ENCODE results near the gene GABRG3. TPM values are rescaled to one million over a fixed set of nuclear protein-coding genes. Genes with fewer than 3 reads are reported as not detected.

GABRG3 gene
- total RNA-seq, 4 donors from 2014 or later, result not detected

DNA sequence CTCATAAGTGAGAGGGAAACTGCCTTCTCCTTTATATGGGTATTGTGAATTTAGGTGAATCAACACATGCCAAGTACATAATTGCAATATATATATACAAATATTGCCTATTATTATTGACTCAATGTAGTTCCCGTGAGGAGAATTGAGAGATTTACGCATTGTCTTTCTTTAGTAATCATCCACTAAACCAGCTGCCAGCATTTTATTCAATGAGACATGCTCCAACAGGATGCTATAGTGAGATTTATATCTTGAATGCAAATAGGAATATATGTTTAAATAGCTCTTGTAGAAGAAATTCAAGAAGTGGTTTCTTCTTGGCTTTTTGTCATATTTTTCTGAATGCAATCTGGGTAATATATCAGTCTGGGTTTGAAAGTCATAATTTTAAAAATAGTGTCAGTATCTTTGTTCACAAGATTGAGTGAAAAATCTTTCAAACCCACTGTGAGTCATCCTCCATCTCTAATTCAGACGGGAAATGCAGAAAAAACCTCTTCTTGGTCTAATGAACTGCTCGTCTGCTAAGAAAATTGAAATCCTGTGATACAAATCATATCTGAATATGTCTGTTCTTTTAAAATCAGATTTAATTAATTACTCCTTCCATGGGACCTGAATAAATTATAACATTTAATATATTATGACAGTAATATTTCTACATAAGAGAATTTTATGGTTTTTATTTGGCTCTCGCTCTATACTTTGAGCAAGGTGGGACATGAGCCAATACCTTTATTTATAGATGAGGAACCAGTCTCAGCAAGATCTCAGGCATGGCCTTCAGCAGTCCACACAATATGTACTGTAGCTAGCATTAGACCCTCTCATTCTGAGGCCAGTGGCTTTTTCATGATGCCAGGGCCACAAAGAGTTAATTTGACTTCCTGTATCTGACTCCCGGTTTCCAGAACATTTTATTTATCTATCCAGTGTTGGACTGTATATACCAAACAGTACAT lies 516.0 kb downstream of the GABRG3 start:
- H3K27ac ChIP-seq (replicated peaks in 1 of 4), result no peak overlapping the region
- no peaks in the 10 kb centered on the region for H3K36me3 ChIP-seq
- TF ChIP-seq POLR2A (IDR thresholded peaks at IDR 0.05; ENCODE audit: low read depth) (no peak), POLR2AphosphoS5 (IDR thresholded peaks at IDR 0.05) (no peak), EP300 (IDR thresholded peaks at IDR 0.05) (no peak)
- TF ChIP-seq, protein P1, sequence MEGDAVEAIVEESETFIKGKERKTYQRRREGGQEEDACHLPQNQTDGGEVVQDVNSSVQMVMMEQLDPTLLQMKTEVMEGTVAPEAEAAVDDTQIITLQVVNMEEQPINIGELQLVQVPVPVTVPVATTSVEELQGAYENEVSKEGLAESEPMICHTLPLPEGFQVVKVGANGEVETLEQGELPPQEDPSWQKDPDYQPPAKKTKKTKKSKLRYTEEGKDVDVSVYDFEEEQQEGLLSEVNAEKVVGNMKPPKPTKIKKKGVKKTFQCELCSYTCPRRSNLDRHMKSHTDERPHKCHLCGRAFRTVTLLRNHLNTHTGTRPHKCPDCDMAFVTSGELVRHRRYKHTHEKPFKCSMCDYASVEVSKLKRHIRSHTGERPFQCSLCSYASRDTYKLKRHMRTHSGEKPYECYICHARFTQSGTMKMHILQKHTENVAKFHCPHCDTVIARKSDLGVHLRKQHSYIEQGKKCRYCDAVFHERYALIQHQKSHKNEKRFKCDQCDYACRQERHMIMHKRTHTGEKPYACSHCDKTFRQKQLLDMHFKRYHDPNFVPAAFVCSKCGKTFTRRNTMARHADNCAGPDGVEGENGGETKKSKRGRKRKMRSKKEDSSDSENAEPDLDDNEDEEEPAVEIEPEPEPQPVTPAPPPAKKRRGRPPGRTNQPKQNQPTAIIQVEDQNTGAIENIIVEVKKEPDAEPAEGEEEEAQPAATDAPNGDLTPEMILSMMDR (IDR thresholded peaks at IDR 0.05), result no peak
- no peaks in the 10 kb centered on the region for H3K27me3 ChIP-seq
- H3K4me1 ChIP-seq, result no peaks in the 10 kb centered on the region
- H3K4me3 ChIP-seq, result no peak overlapping the region
- intact Hi-C loops (cut with DNase I), result no loop called here
- 60% methylated on average over 6 of the region's 6 CpGs for WGBS
- no peak for DNase-seq (ENCODE audit: extremely low spot score)
- H3K9me3 ChIP-seq, result no peaks in the 10 kb centered on the region

DNA sequence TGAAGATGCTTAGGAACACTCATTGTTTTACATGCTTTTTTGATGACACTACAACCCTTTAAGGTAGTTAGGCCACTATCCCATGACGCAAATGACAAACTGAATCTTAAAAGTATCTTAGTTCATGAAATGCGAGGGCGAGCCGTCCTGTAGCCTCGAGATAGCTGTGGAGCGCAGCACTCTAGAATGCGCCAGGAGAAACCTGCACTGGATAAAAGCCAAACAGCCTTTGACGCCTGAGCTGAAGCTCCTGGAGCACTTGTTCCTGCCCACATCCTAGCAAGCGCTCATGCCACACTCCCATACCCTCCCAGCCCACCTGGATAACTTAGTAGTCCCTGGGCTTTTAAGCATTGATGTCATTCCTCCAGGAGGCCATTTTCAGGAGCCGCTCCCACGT lies 516.9 kb downstream of the GABRG3 start:
- H3K36me3 ChIP-seq, result no peaks in the 10 kb centered on the region
- WGBS, result 77% methylated on average over 9 of the region's 11 CpGs
- DNase-seq (ENCODE audit: extremely low spot score), result no peak
- no peaks in the 10 kb centered on the region for H3K4me1 ChIP-seq
- TF ChIP-seq, protein P1 (IDR thresholded peaks at IDR 0.05), result no peak
- TF ChIP-seq EP300 (IDR thresholded peaks at IDR 0.05) (no peak), POLR2AphosphoS5 (IDR thresholded peaks at IDR 0.05) (no peak), POLR2A (IDR thresholded peaks at IDR 0.05; ENCODE audit: low read depth) (no peak)
- no peaks in the 10 kb centered on the region for H3K27me3 ChIP-seq
- H3K27ac ChIP-seq (replicated peaks in 1 of 4), result no peak overlapping the region
- no peaks in the 10 kb centered on the region for H3K9me3 ChIP-seq
- intact Hi-C loops (cut with DNase I), result no loop called here
- H3K4me3 ChIP-seq, result no peak overlapping the region

DNA sequence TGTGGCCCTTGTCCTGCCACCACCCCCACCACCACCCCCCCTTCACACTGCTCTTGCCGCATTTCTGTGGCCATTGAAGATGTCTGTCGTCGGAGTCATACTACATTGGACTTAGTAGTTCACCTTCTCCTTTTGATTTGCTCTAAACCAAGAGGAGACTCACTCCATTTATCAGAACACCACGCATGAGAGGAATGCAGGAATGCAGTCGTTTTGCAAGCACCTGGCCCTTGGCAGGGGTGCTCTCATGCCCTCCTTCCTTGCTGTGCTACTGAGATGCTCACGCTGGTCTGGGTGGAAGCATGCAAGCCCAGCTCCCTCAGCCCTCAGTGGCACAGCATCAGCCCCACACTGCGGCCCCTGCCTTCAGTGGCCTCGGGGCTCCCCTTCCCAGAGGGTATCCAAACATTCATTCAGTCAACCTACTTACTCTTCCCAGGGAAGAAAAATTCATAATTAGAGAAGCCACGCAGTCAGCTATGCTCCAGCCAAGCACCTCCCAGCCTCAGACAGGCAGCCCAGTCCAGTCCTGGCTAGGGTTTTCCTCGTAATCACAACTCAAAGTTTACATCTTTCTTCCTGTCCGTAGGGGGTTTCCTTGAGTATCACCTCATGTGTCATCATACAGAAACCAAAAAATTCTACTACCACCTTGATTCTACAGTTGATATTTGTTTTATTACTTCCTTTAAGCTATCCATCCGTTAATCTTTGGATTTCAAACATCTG lies 520.0 kb downstream of the GABRG3 start:
- DNase-seq (ENCODE audit: extremely low spot score), result no peak
- Histone ChIP-seq H3K4me3 (no peak overlapping the region), H3K27ac (replicated peaks in 1 of 4) (no peak overlapping the region), H3K36me3 (no peaks in the 10 kb centered on the region), H3K27me3 (no peaks in the 10 kb centered on the region), H3K4me1 (no peaks in the 10 kb centered on the region), H3K9me3 (no peaks in the 10 kb centered on the region)
- WGBS, result 68% methylated on average over 12 of the region's 12 CpGs
- TF ChIP-seq, protein P1 (IDR thresholded peaks at IDR 0.05), result no peak
- TF ChIP-seq POLR2A (IDR thresholded peaks at IDR 0.05; ENCODE audit: low read depth) (no peak), EP300 (IDR thresholded peaks at IDR 0.05) (no peak), POLR2AphosphoS5 (IDR thresholded peaks at IDR 0.05) (no peak)
- intact Hi-C loops (cut with DNase I), result no loop called here

DNA sequence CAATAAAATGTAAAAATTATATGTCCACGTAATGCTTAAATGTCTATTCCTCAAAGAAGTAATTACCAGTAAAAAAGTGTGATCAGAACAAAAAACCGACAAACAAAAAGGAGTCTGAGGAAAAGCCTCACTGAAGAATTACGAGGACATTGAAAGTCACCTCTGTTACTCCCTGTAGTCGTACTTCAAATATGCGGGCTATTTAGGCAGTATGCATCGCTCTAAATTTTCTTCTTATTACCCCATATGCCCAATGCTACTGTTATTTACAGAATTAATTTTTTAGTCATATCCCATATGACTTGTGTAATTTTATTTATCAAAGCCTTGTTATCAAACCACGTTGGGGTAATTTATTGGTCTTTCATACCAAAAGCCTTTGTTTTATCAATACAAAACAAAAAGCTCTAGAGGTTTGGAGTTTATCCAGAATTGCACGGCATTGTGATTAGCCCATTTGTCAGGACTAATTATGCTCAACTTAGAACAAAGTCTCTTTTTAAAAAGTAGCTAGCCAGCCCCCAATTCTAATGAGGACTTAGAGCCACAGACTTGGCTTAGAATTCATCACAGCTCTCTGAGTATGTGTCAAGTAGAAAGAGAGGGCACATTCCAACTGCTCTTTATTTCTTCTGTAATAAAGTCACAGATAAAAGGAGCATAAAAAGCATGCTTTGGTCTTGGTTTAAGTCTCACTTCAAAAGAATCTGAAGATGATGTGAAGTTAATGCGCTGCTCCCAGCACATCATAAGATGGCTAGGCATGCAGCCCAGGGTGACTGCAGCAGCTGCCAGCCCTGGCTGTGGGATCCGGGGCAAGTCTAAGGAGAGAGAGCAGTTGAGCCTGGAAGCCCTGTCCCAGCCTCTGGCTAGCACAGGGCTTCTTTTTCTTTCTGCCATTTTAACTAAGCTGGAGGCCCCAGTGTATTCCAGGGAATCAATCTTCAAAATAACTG lies 521.0 kb downstream of the GABRG3 start:
- H3K36me3 ChIP-seq, result no peaks in the 10 kb centered on the region
- H3K27ac ChIP-seq (replicated peaks in 1 of 4), result no peak overlapping the region
- no peaks in the 10 kb centered on the region for H3K4me1 ChIP-seq
- WGBS, result 59% methylated on average over 10 of the region's 10 CpGs
- intact Hi-C loops (cut with DNase I), result no loop called here
- H3K4me3 ChIP-seq, result no peak overlapping the region
- peak; percentile 57 for DNase-seq (ENCODE audit: extremely low spot score)
- no peaks in the 10 kb centered on the region for H3K9me3 ChIP-seq
- H3K27me3 ChIP-seq, result no peaks in the 10 kb centered on the region
- no peak for TF ChIP-seq POLR2A (IDR thresholded peaks at IDR 0.05; ENCODE audit: low read depth)
- TF ChIP-seq, protein P1 (IDR thresholded peaks at IDR 0.05), result no peak
- TF ChIP-seq EP300 (IDR thresholded peaks at IDR 0.05), result no peak
- no peak for TF ChIP-seq POLR2AphosphoS5 (IDR thresholded peaks at IDR 0.05)
